ENCODE results near the gene ZC3H15.
A peak's percentile ranks its signal among the peaks of the same experiment; 100 is the strongest.
"Not testable (repeated sequence)": the region's sequence is repeated elsewhere in the genome, so short reads cannot be mapped to it uniquely, and the experiment has no call there.

Gene ZC3H15

GRCh38 chr2:186496401-186496800, 10.3 kb downstream of the ZC3H15 start:
- no peak for DNase-seq

GRCh38 chr2:186497928-186498327, 11.9 kb downstream of the ZC3H15 start:
- no peak for DNase-seq

DNA sequence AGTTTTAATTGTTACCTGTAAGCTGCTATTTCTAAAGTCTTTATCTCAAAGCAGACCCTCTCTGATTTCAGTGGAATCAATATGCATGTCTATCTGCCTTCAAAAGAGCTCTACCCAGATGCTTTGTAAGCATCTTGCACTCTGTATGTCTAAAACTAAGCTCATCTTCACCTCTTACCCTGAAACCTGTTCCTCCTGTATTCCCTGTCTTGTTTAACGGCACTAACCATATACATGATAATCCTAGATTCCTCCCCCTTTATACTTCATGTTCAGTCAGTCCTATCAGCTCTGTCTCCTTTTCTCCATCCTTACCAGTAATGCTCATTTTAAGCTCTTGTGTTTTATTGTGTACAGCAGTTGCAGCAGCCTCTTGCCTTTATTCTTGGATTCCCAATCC, 12.8 kb downstream of the ZC3H15 start:
- no peak for DNase-seq

- DNase-seq: peak; percentile 64
Observed at GRCh38 chr2:186503827-186504606, 18.0 kb downstream of the ZC3H15 start.

DNA sequence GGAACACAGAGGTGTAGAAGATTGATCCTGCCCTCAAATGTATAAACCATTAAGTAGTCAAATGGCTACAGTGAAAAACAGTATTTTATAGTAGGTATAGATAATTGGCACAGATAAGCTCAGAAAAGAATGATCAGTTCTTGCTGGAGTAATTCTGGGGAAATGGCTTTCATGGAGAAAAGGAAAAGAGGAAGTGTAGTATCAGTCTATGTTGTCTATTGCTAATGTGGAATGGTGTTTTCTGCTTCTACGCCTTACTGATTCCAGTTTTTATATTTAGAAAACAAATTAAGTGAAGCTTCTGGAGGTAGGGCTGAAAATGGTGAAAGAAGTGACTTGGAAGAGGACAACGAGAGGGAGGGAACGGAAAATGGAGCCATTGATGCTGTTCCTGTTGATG, 22.2 kb downstream of the ZC3H15 start:
- DNase-seq: no peak

DNA sequence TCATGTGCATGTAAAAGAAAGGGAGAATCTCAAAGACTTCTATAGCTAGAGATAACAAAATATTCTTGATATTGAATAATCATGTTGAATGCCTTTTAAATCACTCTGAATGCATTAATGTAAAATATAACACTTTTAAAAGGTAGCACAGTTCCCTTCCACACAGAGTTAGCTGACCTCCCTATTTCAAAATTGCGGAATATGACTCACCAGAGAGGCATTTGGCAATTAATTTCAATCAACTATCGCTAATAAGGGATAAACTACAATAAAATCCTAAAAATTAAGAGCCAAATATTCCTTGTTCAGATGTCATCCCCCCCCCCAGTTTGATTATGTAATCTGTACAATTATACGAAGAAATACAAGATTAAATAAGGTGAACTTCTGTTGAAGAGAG, 29.3 kb downstream of the ZC3H15 start:
- DNase-seq: no peak

DNA sequence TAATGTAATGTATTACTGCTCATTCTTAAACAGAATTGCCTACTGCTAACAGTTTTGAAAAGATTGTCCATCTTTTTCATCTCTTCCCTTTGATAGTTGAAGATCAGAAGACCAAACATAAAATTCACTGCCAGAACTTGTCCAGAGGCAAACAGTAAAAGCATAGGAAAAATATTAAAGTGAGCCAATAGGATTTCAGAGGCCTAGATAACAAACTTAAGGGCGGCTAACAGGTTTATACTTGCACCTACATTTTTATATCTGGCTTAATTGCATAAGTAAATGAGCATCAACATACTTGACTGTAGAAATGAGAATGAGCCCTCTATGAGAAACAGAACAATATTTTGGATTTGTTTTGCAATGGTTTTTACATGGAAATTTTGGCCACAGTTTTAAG, 30.3 kb downstream of the ZC3H15 start:
- no peak for DNase-seq

- DNase-seq: no peak
Observed at GRCh38 chr2:186517090-186517489, 31.0 kb downstream of the ZC3H15 start.

DNA sequence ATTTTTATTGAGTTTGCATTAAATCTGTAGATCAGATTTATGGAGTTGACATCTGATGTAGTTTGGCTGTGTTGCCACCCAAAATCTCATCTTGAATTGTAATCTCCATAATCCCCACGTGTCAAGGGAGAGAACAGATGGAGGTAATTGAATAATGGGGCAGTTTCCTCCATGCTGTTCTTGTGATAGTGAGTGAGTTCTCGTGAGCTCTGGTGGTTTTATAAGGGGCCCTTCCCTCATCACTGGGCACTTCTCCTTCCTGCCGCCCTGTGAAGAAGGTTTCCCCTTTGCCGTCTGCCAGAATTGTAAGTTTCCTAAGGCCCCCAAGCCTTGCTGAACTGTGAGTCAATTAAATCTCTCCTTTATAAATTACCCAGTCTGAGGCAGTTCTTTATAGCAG, 32.2 kb downstream of the ZC3H15 start:
- DNase-seq: no peak

- DNase-seq: peak; percentile 49
Observed at GRCh38 chr2:186518945-186519344, 32.9 kb downstream of the ZC3H15 start.

GRCh38 chr2:186521570-186522153, 35.6 kb downstream of the ZC3H15 start:
- DNase-seq: not testable (repeated sequence)

- no peak for DNase-seq
Observed at GRCh38 chr2:186522450-186522849, 36.4 kb downstream of the ZC3H15 start.

- peak; percentile 47 for DNase-seq
Observed at GRCh38 chr2:186523791-186524190, 37.7 kb downstream of the ZC3H15 start.

DNA sequence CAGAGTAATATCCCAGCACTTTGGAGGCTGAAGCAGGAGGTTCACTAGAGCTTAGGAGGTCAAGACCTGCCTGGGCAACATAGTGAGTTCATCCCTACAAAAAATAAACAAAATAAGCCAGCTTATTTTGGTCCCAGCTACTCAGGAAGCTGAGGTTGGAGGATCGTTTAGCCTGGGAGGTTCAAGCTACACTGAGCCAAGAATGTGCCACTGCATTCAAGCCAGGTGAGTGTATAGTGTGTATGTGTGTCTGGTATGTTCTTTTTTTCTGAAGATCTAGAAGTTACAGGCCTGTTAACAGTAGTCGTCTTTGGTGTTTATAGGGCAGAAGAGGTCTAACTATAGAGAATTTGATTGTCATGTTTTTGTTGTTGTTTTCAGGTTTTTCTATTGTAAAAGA, 40.2 kb downstream of the ZC3H15 start:
- DNase-seq: no peak

GRCh38 chr2:186530314-186530713, 44.3 kb downstream of the ZC3H15 start:
- DNase-seq: no peak

- DNase-seq: no peak
Observed at GRCh38 chr2:186531257-186531775, 45.3 kb downstream of the ZC3H15 start.

DNA sequence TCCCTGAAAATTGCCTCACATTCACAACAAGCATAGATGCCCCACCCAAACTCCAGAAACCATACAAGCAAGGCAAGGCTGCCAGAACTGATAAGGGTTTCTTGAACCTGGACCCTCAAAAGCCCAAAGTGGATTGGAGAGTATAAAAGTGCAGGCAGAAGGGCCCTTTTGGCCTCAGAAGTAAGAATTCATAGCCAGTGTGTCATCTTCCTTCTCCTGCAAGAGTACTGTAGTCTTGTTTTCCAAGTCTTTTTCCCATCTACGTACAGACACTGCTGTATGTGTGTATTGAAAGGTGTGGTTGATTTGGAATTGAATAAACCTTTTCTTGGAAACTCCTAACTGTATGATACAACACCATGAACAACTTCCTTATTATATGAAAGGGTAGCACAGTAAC, 46.8 kb downstream of the ZC3H15 start:
- no peak for DNase-seq

GRCh38 chr2:186533717-186534116, 47.7 kb downstream of the ZC3H15 start:
- no peak for DNase-seq

GRCh38 chr2:186534406-186534805, 48.3 kb downstream of the ZC3H15 start:
- DNase-seq: no peak

DNA sequence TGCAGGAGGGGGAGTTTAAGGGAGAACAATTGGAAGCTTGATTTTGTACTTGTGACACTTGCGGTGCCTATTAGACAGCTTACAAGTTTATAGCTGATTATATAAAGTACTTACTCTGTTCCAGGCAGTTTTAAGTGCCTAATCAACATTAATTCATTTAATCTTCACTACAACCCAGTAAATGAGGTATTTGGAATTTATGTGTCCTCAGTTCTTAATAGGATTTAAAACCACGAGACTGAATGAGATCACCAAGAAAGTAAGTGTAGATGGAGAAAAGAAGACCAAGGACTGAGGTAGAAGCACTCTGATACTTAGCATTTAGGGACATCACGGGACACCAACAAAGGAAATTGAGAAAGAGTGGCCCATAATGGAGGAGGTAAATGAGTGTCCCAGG, 49.8 kb downstream of the ZC3H15 start:
- DNase-seq: no peak

DNA sequence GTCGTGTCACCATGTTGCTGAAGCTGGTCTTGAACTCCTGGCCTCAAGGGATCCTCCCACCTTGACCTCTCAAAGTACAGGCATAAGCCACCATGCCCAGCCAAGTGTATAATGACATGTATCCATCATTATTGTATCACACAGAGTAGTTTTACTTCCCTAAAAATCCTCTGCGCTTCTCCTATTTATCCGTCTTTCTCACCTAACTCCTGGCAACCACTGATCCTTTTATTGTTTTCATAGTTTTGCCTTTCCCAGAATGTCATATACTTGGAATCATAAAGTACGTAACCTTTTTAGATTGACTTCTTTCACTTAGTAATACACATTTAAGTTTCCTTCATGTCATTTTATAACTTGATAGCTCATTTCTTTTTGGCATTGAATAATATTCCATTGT, 51.0 kb downstream of the ZC3H15 start:
- no peak for DNase-seq

DNA sequence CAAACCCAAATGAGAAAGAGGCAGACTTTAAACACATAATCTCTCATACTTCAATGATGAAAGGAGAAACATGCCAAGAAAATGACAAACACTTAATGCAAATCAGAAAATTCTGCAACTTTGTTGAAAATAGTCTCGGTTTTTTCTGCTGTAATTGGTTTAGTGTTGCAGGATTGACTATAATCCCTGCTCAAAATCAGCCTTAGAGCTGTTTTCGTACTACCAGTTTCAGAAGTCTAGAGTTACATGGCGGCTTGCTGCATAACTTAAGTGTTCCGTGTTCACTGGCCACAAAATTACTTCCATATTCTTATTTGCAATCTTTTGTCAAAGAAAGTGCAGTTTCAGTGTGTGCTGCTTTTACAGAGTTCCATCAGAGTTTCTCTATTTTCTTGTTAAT, 54.9 kb downstream of the ZC3H15 start:
- DNase-seq: peak; percentile 52

- DNase-seq: no peak
Observed at GRCh38 chr2:186542002-186542401, 55.9 kb downstream of the ZC3H15 start.

DNA sequence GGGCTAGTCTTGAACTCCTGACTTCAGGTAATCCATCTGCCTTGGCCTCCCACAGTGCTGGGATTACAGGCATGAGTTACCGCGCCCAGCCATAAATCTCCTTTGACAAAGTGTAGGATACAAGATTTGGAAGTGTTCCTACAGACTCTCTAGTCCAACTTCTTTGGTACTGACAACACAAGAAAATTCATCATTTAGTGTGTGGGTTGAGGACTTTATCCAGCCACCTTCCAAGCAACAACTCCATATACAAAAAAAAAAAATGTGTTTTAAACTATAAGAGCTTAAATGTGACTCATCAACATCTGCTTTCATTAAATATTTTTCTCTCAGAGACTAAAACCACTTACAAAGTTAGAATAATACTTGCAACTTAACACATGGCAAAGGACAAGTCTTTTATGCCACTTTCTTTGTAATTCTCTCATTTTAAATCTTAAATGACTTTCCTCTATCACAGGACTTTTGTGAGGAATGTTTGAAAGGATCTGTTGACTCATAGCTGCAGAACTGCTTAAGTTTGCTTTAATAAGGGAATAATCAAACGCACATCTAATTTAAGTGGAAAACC, 57.6 kb downstream of the ZC3H15 start:
- no peak for DNase-seq

Measured in eye (tissue), 1 donor.